GM12873 (cell line): ENCODE results near the gene CST11.

Source experiments
- TF ChIP-seq, protein P1 (sequence below): IDR thresholded peaks from 2 replicates; pipeline ENCODE4 v1.5.1; 2012; ENCODE audit warnings: low read depth, mild to moderate bottlenecking, moderate library complexity, low read length, control low read depth; ENCODE audit not compliant: insufficient read depth; ENCODE audit errors: missing control alignments

CST11 gene

DNA sequence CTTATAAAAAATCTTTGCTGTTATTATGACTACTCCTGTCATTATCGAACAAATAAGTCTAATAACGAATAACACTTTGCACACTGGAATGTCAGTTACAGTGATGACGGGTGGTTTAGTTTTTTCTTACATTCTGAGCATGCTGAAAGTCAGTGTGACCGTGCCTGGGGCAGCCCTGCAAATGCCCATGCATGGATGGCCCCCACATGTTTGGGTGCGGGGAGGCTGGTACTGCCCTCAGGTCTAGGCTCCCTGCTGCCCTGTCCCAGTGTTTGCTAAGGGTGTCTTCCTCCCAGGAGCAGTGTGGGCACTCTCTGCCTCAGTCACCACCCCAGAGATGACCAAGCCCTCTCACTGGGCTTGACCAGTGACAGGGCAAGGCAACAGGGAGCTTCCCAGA is 10.2 kb downstream of the CST11 start:
- TF ChIP-seq, protein P1, sequence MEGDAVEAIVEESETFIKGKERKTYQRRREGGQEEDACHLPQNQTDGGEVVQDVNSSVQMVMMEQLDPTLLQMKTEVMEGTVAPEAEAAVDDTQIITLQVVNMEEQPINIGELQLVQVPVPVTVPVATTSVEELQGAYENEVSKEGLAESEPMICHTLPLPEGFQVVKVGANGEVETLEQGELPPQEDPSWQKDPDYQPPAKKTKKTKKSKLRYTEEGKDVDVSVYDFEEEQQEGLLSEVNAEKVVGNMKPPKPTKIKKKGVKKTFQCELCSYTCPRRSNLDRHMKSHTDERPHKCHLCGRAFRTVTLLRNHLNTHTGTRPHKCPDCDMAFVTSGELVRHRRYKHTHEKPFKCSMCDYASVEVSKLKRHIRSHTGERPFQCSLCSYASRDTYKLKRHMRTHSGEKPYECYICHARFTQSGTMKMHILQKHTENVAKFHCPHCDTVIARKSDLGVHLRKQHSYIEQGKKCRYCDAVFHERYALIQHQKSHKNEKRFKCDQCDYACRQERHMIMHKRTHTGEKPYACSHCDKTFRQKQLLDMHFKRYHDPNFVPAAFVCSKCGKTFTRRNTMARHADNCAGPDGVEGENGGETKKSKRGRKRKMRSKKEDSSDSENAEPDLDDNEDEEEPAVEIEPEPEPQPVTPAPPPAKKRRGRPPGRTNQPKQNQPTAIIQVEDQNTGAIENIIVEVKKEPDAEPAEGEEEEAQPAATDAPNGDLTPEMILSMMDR = no peak

DNA sequence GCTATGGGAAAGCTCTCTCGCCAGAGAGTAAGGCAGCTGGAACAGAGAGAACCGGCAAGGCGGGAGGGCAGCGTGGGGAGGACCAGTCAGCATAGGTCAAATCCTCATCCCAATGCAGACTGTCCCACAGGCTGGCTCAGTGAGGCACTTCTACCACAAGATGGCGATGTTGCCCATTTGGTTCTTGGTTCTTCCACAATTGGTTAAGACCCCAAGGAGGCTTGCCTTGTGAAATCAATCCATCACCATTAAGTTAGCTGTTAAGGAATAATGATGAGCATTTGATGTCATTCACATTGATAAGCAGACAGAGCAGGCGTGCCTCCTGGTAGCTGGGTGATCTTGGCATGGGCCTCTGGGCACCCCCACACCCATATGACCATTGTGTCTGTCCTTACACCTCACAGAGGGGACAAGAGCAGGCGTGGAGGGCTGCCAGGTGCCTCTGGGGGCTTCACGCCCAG is 10.8 kb downstream of the CST11 start:
- TF ChIP-seq, protein P1 = peak; percentile 98

DNA sequence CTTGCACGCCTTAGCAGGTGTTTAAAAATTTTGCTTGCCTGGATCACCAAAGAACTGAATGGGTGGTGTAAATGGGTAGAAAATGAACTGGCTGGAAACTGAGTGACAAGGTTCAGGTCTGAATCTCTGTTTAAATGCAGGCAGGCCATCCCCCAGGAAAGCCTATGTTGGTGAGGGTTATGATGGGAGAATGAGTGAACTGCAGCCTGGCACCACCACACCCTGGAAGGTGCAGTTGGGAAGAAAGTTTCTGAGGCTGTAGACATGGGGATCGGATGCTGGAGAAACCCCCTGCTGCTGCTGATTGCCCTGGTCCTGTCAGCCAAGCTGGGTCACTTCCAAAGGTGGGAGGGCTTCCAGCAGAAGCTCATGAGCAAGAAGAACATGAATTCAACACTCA is 12.7 kb downstream of the CST11 start:
- TF ChIP-seq, protein P1 = no peak

DNA sequence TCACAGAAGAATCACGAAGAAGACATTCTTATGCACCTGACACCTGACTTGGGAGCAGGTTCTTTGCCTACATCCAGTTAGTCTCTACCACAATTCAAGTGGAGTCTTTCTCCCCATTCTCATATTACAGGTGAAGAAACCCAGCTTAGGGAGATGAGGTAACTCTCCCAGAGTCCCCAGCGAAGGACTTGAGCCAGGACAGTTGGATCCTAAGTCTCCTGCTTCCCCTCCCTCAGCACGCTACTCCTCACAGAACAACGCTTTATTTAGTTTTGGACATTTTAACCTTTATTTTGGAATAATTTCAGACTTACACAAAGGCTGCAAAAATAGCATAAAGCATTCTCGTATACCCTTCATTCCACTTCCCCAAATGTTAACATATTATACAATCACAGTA is 14.0 kb downstream of the CST11 start:
- TF ChIP-seq, protein P1 = no peak

DNA sequence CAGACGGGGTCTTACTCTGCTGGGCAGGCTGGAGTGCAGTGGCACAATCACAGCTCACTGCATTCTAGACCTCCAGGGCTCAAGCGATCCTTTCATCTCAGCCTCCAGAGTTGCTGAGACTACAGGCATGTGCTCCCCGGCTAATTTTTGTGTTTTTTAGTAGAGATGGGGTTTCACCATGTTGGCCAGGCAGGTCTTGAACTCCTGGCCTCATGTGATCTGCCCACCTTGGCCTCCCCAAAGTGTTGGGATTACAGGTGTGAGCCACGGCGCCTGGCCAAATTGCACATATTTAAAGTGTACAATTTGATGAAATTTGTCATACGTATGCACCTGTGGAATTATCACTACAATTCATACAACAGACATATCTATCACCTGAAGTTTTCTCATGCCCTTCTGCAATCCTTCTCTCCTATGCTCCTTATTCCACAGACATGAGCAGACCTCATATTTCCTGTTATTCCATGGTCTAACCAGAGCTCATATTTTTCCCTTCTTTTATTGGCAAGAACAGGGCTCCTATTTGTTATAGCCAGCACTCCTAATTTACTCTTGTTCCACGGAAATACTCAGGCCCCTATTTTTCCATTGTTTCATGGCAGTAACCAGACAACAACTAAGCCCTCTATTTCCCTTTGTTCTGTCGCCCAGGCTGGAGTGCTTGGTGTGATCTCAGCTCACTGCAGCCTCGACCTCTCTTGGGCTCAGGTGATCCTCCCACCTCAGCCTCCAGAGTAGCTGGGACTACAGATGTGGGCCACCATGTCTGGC is 15.4 kb downstream of the CST11 start:
- TF ChIP-seq, protein P1 = no peak

DNA sequence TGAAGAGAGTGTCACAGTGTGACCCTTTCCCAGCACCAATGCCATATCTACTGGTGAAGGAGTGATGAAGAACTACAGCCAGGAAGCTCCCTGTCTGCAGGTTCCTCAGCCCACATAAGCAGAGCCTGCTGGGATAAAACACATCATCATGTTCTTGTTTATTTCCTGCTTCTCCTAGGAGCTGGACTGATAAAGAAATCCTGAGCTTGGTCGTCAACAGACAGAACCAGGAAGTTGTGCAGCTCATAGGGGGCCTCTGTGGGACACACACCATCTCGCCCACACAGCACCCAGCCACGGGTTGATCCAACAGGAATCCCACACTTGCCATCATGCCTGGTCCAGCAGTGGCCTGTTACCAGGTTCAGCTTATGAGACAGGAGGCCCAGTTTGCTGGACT is 16.0 kb downstream of the CST11 start:
- TF ChIP-seq, protein P1 = no peak

DNA sequence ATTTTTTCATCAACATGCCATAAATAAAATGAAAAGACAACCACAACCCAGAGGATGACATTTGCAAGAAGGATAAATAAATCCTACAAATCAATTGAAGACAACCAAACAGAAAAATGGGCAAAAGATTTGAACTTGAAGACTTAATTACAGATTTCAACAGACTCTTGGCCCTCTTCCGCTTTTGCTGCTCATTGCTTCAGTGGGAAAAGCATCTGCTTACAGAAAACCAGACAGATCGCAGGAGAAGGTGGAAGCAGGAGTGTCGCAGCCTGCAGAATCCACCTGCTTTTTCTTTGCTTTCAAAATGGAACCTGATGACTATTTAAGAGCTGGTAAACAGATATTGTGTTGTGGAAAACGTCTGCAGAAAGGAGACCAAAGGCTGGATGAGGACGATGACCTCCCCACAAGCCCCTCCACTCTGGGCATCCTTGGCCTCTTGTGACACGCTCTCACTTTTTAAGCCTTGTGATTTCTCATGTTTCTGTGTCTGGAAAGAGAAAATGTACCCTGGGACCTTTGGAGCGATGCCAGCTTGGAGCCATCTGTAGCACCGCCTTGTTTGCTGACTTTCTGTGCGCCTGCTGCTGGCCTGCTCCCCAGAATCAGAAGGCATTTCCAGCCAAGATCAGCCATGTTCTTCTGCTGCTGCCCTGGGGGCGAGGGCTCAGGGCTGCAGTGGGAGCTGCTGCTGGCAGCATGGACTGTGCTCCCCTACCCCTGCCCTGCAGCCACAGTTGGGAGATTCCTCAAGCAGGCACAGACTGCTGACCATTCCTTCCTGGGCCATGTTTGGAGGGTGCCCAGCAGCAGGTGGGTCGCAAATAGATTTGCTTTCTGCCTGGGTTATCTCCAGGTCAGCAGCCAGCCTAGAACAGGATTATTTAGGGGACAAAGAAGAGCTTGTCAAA is 16.8 kb downstream of the CST11 start:
- TF ChIP-seq, protein P1 = no peak
